Endodermal cell (in vitro differentiated cells): Measurements from ENCODE around the gene HAS3. TPM values are rescaled to one million over a fixed set of nuclear protein-coding genes. Genes with fewer than 3 reads are reported as not detected.

Experiments
- DNase-seq: peaks from one replicate; pipeline ENCODE4 v3.0.0-alpha.2; 2017
- H3K27ac ChIP-seq: 2 replicates; pipeline ENCODE4 v1.5.1; 2013; ENCODE audit warnings: mild to moderate bottlenecking, low read depth, low read length, moderate library complexity
- H3K27me3 ChIP-seq: 2 replicates; pipeline ENCODE4 v1.6.1; 2013; ENCODE audit warnings: mild to moderate bottlenecking, low read length, moderate library complexity; ENCODE audit not compliant: insufficient read depth, control insufficient read depth, poor library complexity, severe bottlenecking
- H3K36me3 ChIP-seq: 2 replicates; pipeline ENCODE4 v1.7.0; 2013; ENCODE audit warnings: mild to moderate bottlenecking, low read length, moderate library complexity; ENCODE audit not compliant: control insufficient read depth, insufficient read depth
- H3K4me1 ChIP-seq: one replicate; pipeline ENCODE4 v1.7.0; 2013; ENCODE audit warnings: low read length; ENCODE audit not compliant: control insufficient read depth, insufficient read depth
- H3K4me3 ChIP-seq: 2 replicates; pipeline ENCODE4 v1.5.1; 2013; ENCODE audit warnings: mild to moderate bottlenecking, low read length, moderate library complexity
- H3K9ac ChIP-seq: 2 replicates; pipeline ENCODE4 v1.6.1; 2013; ENCODE audit warnings: mild to moderate bottlenecking, low read length, moderate library complexity; ENCODE audit not compliant: poor library complexity, severe bottlenecking; ENCODE audit errors: extremely low read depth
- H3K9me3 ChIP-seq: 2 replicates; pipeline ENCODE4 v1.6.1; 2013; ENCODE audit warnings: mild to moderate bottlenecking, low read length, moderate library complexity; ENCODE audit not compliant: control insufficient read depth
- H3K27ac Mint-ChIP-seq: 2 replicates; pipeline ENCODE4 v1.8.0; 2020; ENCODE audit warnings: mixed read lengths
- H3K27me3 Mint-ChIP-seq: 2 replicates; pipeline ENCODE4 v1.8.0; 2021; ENCODE audit warnings: mild to moderate bottlenecking, mixed read lengths; ENCODE audit not compliant: insufficient read depth
- H3K36me3 Mint-ChIP-seq: 2 replicates; pipeline ENCODE4 v1.8.0; 2020; ENCODE audit warnings: low read depth, mixed read lengths
- H3K4me1 Mint-ChIP-seq: 2 replicates; pipeline ENCODE4 v1.8.0; 2020; ENCODE audit warnings: mixed read lengths
- H3K4me3 Mint-ChIP-seq: 2 replicates; pipeline ENCODE4 v1.8.0; 2020; ENCODE audit warnings: mild to moderate bottlenecking, moderate library complexity, mixed read lengths
- H3K9me3 Mint-ChIP-seq: 2 replicates; pipeline ENCODE4 v1.8.0; 2020; ENCODE audit warnings: mild to moderate bottlenecking, mixed read lengths
- WGBS, 2 experiments: methylation state at CpG; one replicate each; pipeline versions ENCODE4 v1.1.5 to v1.1.7; 2013; ENCODE audit warnings: missing lambda C conversion rate in 2 of 2, mixed read lengths in 1 of 2; ENCODE audit not compliant: insufficient coverage in 1 of 2, insufficient read length in 1 of 2; 5-methylcytosine and 5-hydroxymethylcytosine counted together
- total RNA-seq, 2 donors: library from RNA; stranded (reverse); fragmentation: NEBNext Ultra II Directional in 1 of 2; extraction: Animal tissue kit (Norgen Biotek cat#: 25700) in 1 of 2; gene quantifications; 2 replicates in 1 of 2; 3 replicates in 1 of 2; pipeline ENCODE4 v1.2.1, GENCODE V29; 2021
- TF ChIP-seq, protein P1 (sequence below): fragments of 200-600 bp; sonication (generic); conservative IDR thresholded peaks from 2 replicates; pipeline ENCODE4 v1.5.0; 2021; ENCODE audit warnings: antibody characterized with exemption, mild to moderate bottlenecking

Gene HAS3
- total RNA-seq, 2 donors from 2014 or later, result 1.8 to 4.1 TPM

DNA sequence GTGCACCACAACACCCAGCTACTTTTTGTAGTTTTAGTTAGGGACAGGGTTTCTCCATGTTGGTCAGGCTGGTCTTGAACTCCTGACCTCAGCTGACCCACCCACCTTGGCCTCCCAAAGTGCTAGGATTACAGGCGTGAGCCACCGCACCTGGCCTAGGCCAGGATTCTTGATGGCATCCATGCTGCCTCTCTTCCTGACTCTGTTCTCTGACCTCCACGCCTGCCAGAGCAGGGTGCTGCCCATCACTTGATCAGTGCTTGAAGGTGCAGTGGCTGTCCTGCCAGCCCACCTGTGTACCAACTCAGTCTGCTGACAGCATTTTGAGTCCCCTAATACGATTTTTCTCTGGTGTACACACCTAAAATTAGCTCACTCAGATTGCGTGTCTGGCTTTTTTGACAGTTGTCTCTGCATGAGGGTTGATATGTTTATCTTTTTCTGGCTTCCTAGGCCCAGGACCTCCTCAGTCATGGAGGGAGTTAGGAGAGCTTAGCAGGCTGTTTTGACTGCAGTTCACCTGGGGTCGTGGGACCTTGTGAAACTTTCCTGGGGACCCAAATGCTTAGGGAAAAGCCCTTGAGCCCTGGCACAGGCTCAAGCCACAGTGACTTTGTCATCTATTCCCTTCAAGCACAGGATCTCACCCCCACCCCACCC lies 5.9 kb downstream of the HAS3 start:
- peaks cover 27% of the 10 kb centered on the region for H3K27me3 ChIP-seq
- H3K36me3 ChIP-seq, result peaks cover 11% of the 10 kb centered on the region
- no peak overlapping the region for H3K4me3 ChIP-seq
- H3K4me1 Mint-ChIP-seq, result peaks cover 22% of the 10 kb centered on the region
- H3K9me3 Mint-ChIP-seq, result no peaks in the 10 kb centered on the region
- peak; percentile 26 for DNase-seq
- no peaks in the 10 kb centered on the region for H3K9me3 ChIP-seq
- peaks cover 33% of the 10 kb centered on the region for H3K36me3 Mint-ChIP-seq
- H3K4me3 Mint-ChIP-seq, result no peak overlapping the region
- 88 to 93% methylated on average over 5 to 6 of the region's 6 CpGs for WGBS, 2 experiments
- H3K27me3 Mint-ChIP-seq, result peaks cover 35% of the 10 kb centered on the region
- TF ChIP-seq, protein P1, sequence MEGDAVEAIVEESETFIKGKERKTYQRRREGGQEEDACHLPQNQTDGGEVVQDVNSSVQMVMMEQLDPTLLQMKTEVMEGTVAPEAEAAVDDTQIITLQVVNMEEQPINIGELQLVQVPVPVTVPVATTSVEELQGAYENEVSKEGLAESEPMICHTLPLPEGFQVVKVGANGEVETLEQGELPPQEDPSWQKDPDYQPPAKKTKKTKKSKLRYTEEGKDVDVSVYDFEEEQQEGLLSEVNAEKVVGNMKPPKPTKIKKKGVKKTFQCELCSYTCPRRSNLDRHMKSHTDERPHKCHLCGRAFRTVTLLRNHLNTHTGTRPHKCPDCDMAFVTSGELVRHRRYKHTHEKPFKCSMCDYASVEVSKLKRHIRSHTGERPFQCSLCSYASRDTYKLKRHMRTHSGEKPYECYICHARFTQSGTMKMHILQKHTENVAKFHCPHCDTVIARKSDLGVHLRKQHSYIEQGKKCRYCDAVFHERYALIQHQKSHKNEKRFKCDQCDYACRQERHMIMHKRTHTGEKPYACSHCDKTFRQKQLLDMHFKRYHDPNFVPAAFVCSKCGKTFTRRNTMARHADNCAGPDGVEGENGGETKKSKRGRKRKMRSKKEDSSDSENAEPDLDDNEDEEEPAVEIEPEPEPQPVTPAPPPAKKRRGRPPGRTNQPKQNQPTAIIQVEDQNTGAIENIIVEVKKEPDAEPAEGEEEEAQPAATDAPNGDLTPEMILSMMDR, result no peak
- H3K4me1 ChIP-seq, result peaks cover 5% of the 10 kb centered on the region
- H3K27ac ChIP-seq, result no peak overlapping the region
- H3K9ac ChIP-seq, result no peak overlapping the region
- H3K27ac Mint-ChIP-seq, result no peak overlapping the region

DNA sequence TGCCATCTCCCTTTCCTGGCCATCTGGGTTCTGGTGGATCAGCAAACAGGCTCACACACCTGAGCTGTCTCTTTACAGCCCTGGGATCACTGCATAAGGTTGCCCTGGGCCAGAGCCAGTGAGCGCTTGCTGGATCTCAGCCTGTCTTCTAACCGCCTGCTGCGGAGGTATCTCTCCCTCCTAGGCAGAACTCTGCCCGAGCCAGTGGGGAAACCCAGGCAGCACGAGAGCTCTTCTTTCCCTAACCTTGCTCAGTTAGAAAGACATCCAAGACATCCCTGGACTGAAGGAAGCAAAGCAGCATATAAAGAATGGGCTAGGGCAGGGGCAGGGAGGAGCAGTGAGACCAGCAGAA lies 6.4 kb downstream of the HAS3 start:
- peaks cover 15% of the 10 kb centered on the region for H3K36me3 ChIP-seq
- peaks cover 22% of the 10 kb centered on the region for H3K4me1 Mint-ChIP-seq
- DNase-seq, result peak; percentile 26
- H3K9ac ChIP-seq, result no peak overlapping the region
- no peak overlapping the region for H3K27ac Mint-ChIP-seq
- no peak overlapping the region for H3K4me3 Mint-ChIP-seq
- H3K27me3 ChIP-seq, result peaks cover 22% of the 10 kb centered on the region
- H3K27me3 Mint-ChIP-seq, result peaks cover 33% of the 10 kb centered on the region
- H3K4me3 ChIP-seq, result no peak overlapping the region
- H3K36me3 Mint-ChIP-seq, result peaks cover 34% of the 10 kb centered on the region
- TF ChIP-seq, protein P1, result no peak
- 94 to 98% methylated on average over 5 of the region's 5 CpGs for WGBS, 2 experiments
- no peak overlapping the region for H3K27ac ChIP-seq
- peaks cover 5% of the 10 kb centered on the region for H3K4me1 ChIP-seq
- H3K9me3 Mint-ChIP-seq, result no peaks in the 10 kb centered on the region
- no peaks in the 10 kb centered on the region for H3K9me3 ChIP-seq

DNA sequence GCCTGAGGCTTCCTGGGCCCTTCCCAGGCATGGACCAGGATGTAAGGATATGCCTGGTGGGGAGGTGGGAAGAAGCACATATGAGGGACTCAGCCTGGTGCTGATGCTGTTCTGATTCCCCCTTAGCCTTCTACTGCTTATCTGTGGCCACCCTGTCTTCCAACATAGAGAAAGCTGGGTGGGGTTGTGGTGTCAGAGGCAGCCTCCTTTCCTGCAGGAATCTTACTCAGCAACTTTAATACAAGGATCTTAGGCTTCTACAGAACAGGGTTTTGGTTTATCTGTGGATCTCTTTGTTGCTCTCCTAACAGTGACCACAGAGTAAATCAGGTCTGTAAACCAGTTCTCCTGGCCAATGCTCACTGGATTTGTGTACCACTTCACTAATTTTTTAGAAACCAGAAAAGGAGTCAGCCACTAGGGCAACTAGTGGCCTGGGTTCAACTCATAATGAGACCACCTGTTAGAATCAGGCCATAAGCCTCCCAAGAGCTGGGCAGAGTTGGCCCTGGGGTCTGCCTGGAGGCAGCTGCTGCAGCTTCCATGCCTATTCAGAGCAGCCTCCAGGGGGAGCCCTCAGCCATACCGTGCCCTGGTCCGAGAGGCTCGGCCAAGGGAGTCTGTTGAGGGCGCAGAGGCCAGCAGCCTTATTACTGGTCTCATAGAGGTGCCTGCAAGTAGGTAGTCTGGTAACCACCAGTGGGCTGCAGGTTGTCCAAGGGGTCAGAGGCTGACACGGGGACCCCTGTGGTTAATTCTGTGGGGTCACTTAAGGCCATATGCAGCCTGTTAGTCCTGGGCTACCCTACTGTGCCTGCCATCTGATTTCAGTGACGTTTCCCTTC lies 7.1 kb downstream of the HAS3 start:
- Histone ChIP-seq H3K4me1 (peaks cover 5% of the 10 kb centered on the region), H3K27me3 (peaks cover 16% of the 10 kb centered on the region), H3K4me3 (no peak overlapping the region), H3K9me3 (no peaks in the 10 kb centered on the region), H3K9ac (no peak overlapping the region), H3K27ac (no peak overlapping the region), H3K36me3 (peaks cover 22% of the 10 kb centered on the region)
- peaks cover 22% of the 10 kb centered on the region for H3K4me1 Mint-ChIP-seq
- H3K9me3 Mint-ChIP-seq, result no peaks in the 10 kb centered on the region
- no peak overlapping the region for H3K4me3 Mint-ChIP-seq
- 69 to 70% methylated on average over 6 of the region's 6 CpGs for WGBS, 2 experiments
- H3K36me3 Mint-ChIP-seq, result peaks cover 35% of the 10 kb centered on the region
- TF ChIP-seq, protein P1, result peak; percentile 95
- H3K27ac Mint-ChIP-seq, result no peak overlapping the region
- peaks cover 27% of the 10 kb centered on the region for H3K27me3 Mint-ChIP-seq
- peak; percentile 94 for DNase-seq
